ENCODE measurements around the gene MACROD1.

The MACROD1 gene

GRCh38 chr11:64092111-64092760 lies 73.7 kb downstream of the MACROD1 start:
- DNase-seq (ENCODE audit: low spot score), result no peak

- no peak for DNase-seq (ENCODE audit: low spot score)
Measured at GRCh38 chr11:64090806-64091516, 75.0 kb downstream of the MACROD1 start.

GRCh38 chr11:64089915-64090805 lies 75.8 kb downstream of the MACROD1 start:
- no peak for DNase-seq (ENCODE audit: low spot score)

DNA sequence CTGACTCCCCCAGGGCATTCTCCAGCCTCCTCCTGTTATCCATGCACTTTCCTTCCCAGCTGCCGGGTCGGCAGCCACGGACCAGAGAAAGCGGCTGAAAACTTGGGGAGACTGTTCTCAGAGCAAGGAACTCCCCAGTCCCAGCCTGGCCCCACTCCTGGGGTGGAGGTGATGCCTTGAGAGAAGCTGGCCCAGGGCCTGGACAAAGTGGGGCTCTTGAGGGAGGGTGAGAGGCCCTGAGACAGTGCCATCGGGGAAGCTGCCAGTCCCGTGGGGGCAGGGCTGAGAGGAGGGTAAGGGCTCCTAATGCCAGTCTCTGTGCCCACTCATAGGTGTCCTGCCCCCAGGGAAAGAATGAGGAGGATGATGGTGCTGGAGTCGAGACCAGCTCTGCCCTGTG lies 76.4 kb downstream of the MACROD1 start:
- DNase-seq (ENCODE audit: low spot score), result no peak

DNA sequence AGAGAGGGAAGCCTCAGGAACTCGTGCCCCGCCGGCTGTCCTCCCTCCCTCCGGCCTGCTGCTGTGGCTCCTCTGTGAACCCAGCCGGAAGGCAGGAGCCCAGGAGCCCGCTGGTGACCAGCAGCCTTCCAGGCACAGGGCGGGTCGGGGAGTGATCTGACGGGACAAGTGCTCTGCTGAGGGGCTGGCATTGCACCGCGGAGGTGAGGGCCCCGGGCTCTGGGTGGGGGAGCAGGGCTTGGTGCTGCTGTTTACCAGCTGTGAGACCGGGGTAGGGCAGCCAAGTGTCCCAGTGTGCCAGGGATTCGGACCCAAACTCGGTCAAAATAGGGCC lies 76.9 kb downstream of the MACROD1 start:
- no peak for DNase-seq (ENCODE audit: low spot score)

DNA sequence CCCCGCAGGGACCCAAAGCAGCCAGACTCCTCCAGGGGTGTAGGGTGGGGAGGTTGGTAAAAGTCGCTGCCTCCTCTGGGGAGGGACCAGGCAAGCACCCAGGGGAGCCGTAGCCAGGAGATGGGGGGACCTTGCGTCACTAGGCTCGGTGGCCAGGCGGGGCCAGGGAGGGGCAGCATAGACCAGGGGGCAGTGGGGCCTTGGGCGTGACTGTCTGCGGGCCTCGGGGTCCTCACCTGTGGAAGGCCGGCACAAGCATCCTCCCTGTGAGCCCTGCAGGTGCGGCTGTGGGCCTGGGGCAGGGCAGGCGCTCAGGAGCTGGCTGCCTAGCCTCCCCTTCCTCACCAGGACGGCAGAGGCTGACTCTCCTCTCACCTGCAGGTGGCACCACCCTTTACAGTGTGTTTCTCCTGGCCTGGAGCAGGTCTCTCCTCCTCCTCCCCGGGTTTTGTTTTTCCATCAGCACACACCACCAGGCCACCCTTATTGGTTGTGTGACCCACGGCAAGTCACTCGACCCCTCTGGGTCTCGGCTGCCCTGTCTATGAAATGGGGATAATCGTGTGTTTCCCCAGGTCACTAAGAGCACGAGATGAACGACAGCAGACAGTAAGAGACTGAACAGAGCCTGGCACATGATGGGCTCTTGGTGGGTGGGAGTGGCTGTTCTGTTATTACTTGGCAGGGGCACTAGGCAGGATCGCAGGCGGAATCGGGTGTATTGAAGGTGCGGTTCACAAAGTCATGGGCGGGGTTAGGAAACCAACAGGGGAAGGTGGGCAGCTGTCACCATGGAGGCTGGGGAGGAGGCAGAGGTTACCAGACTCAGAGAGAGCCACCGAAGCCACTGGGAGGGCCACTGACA lies 77.5 kb downstream of the MACROD1 start:
- DNase-seq (ENCODE audit: low spot score), result peak; percentile 58

- no peak for DNase-seq (ENCODE audit: low spot score)
Measured at GRCh38 chr11:64086258-64087123, 79.4 kb downstream of the MACROD1 start.

GRCh38 chr11:64085906-64086257 lies 80.0 kb downstream of the MACROD1 start:
- DNase-seq (ENCODE audit: low spot score), result no peak

- DNase-seq (ENCODE audit: low spot score), result peak; percentile 85
Measured at GRCh38 chr11:64084951-64085710, 80.8 kb downstream of the MACROD1 start.

GRCh38 chr11:64084146-64084950 lies 81.6 kb downstream of the MACROD1 start:
- DNase-seq (ENCODE audit: low spot score), result no peak

GRCh38 chr11:64083398-64084080 lies 82.4 kb downstream of the MACROD1 start:
- no peak for DNase-seq (ENCODE audit: low spot score)

DNA sequence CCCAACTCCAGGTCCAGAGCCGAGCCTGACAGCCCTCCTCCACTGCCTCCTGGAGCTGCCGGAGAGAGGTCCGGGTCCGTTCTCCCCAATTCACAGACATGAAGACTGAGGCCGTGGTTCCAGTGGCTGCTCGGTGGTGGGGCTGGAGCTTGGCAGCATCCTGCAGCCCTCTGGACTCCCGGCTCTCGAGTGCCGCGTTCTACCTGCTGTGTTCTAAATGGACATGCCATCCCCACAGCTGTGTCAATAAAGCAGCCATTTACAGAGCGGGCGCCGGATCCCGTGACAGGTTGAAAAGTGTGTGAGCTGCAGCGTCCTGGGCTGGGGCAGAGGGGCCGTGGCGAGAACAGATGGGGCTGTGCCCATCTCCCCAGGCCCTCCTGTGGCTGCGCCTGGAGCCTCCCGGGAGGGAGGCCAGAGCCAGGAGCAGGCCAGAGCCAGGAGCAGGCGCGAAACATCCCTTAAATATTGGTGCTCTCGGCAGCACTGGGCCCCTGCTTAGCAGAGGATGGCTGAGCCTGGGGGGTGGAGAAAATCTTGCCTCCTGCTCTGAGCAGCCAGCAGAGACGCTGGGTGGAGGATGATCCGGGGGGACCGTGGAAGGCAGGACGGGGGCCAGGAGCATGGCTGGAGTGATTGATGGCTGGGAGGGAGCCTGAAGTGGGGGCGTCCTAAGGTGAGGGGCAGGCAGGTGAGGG lies 84.0 kb downstream of the MACROD1 start:
- DNase-seq (ENCODE audit: low spot score), result no peak

- no peak for DNase-seq (ENCODE audit: low spot score)
Measured at GRCh38 chr11:64080390-64080789, 85.5 kb downstream of the MACROD1 start.

- no peak for DNase-seq (ENCODE audit: low spot score)
Measured at GRCh38 chr11:64078905-64079304, 87.0 kb downstream of the MACROD1 start.

DNA sequence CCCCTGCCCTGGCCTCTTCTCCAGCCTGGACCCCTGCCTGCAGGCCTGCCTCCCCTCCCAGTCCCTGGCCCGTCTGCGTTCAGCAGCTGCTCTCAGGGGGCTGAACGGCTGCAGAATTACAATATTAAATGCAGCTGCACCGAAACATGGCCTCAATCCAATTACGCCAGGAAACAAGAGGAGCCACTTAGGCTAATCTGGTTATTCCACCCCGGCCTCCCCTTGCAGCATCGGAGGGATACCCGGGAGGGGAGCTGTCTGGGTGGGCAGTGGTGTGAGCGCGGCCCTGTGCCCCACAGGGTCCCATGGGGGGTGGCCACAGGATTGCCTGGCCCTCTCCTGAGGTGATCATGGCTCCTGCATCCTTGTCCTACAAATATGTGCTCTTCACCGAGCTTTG lies 87.6 kb downstream of the MACROD1 start:
- no peak for DNase-seq (ENCODE audit: low spot score)

GRCh38 chr11:64077607-64078006 lies 88.3 kb downstream of the MACROD1 start:
- no peak for DNase-seq (ENCODE audit: low spot score)

DNA sequence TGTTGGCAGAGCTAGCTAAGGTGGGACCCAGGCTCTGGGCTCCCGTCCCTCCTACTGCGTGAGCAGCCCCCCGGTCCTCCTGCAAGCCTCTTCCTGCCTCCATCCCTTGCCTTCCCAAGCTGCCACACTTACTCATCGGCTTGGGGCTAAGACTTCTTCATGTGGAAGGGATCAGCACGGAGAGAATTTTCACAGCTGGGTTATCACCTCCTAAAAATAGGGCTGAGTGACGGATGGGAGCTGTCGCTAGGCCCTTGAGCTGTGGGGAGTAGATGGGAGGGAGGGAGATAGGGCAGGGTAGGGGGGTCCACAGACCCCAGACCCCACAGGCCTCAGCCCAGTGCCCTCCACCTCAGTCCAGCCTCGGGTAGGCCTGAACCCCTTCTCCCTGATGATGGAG lies 89.2 kb downstream of the MACROD1 start:
- DNase-seq (ENCODE audit: low spot score), result no peak

DNA sequence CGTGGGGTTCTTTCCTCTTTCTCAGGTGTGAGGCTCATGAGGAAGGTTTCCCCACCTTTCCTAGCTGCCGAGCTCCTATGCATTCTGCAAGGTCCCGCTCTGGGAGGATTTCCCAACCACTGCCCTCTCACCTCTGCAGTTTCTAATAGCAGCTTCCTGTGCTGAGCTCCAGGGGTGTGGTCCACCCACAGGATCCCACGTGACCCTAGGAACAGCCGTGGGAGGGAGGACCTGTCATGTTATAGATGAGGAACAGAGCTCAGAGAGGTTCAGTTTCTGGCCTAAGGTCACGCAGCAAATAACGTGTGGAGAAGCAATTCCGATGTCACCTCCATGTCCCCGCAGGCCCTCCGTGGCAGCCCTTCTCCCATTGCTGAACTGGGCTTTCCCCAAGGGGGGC lies 91.7 kb downstream of the MACROD1 start:
- DNase-seq (ENCODE audit: low spot score), result peak; percentile 67

Measured in HuH-7.5 (cell line).